Peyer's patch (tissue), 4 donors: ENCODE data around the gene FXYD3. TPM values are rescaled to one million over a fixed set of nuclear protein-coding genes. Genes with fewer than 3 reads are reported as not detected.
A peak's percentile ranks its signal among the peaks of the same experiment; 100 is the strongest.

Experiments used
- DNase-seq, 3 donors: peaks; one replicate each; pipeline ENCODE4 v3.0.0-alpha.2; 2017 to 2019
- H3K27ac ChIP-seq, 4 donors: fragments of 200-600 bp; sonication (generic); one replicate each; pipeline ENCODE4 v1.5.1; 2016 to 2019
- H3K27me3 ChIP-seq, 2 donors: fragments of 200-600 bp; sonication (generic); one replicate each; pipeline ENCODE4 v1.5.1; 2019
- H3K36me3 ChIP-seq, 3 donors: fragments of 200-600 bp; sonication (generic); one replicate each; pipeline ENCODE4 v1.5.1; 2016 to 2019
- H3K4me1 ChIP-seq, 4 donors: fragments of 200-600 bp; sonication (generic); one replicate each; pipeline ENCODE4 v1.5.1; 2016 to 2019
- H3K4me3 ChIP-seq, 4 donors: fragments of 200-600 bp; sonication (generic); 1 replicate in 3 of 4; 2 replicates in 1 of 4; pipeline ENCODE4 v1.5.1; 2016 to 2019; ENCODE audit warnings: mild to moderate bottlenecking in 1 of 4
- H3K9me3 ChIP-seq, 4 donors: fragments of 200-600 bp; sonication (generic); one replicate each; pipeline ENCODE4 v1.5.1; 2016 to 2019; ENCODE audit warnings: mild to moderate bottlenecking in 1 of 4
- CTCF ChIP-seq, 6 experiments: fragments of 450-650 bp in 4 of 6; fragments of 200-600 bp in 2 of 6; sonication (generic) in 1 of 6; IDR thresholded peaks; one replicate each; pipeline ENCODE4 v1.5.1; 2017 to 2019; ENCODE audit warnings: antibody characterized with exemption in 6 of 6, mild to moderate bottlenecking in 3 of 6, moderate library complexity in 1 of 6
- POLR2A ChIP-seq, 2 donors: fragments of 450-650 bp; IDR thresholded peaks; one replicate each; pipeline ENCODE4 v1.5.1; 2017; ENCODE audit warnings: antibody characterized with exemption in 2 of 2, mild to moderate bottlenecking in 2 of 2, moderate library complexity in 2 of 2
- total RNA-seq, 4 donors: library from RNA; depleted of rRNA; stranded (reverse); fragments of >200 nt; gene quantifications; one replicate each; pipeline ENCODE4 v1.1.0, GENCODE V29; 2016

Gene FXYD3
- 1,000 to 10,000 TPM in 3 of 4 donors, 10 to 100 TPM in 1; 33.0 to 1,418 (median 1,063) TPM for total RNA-seq

- H3K27ac ChIP-seq: peak within 1 kb of the TSS in 3 of 4 donors; percentile 79 to 97 (median 85)
- H3K9me3 ChIP-seq: no peaks in the 10 kb centered on the region
- no peaks in the 10 kb centered on the region for H3K27me3 ChIP-seq
- H3K4me3 ChIP-seq: peak within 1 kb of the TSS in 3 of 4 donors; percentile 24 to 68 (median 56)
- TF ChIP-seq CTCF (IDR thresholded peaks at IDR 0.05) (no peak), POLR2A (IDR thresholded peaks at IDR 0.05) (peak; percentile 87 to 92)
- peaks cover 0 to 10% (median 0%) of the 10 kb centered on the region in 3 donors for H3K36me3 ChIP-seq
- H3K4me1 ChIP-seq: peaks cover 0 to 14% (median 2%) of the 10 kb centered on the region in 4 donors
- DNase-seq: peak in 2 of 3 donors; percentile 84 to 85
These were observed at the start of gene FXYD3 for GRCh38 chr19:35115177-35115951. TSS of gene FXYD3 (plus strand) at chr19:35115823. CDS start at chr19:35119377, 3,554 bp downstream.

- no peaks in the 10 kb centered on the region for H3K27me3 ChIP-seq
- no peaks in the 10 kb centered on the region for H3K4me1 ChIP-seq
- peaks cover 0 to 7% (median 3%) of the 10 kb centered on the region in 4 donors for H3K9me3 ChIP-seq
- DNase-seq: no peak
- H3K36me3 ChIP-seq: no peaks in the 10 kb centered on the region
- no peak for TF ChIP-seq CTCF (IDR thresholded peaks at IDR 0.05)
- TF ChIP-seq POLR2A (IDR thresholded peaks at IDR 0.05): no peak
- H3K4me3 ChIP-seq: no peak overlapping the region
- H3K27ac ChIP-seq: no peak overlapping the region
These were observed 49.5 kb upstream of the FXYD3 start for GRCh38 chr19:35066121-35066520.

- Histone ChIP-seq H3K9me3 (peaks cover 0 to 7% (median 3%) of the 10 kb centered on the region in 4 donors), H3K27me3 (no peaks in the 10 kb centered on the region), H3K4me1 (no peaks in the 10 kb centered on the region), H3K4me3 (no peak overlapping the region), H3K36me3 (no peaks in the 10 kb centered on the region), H3K27ac (no peak overlapping the region)
- TF ChIP-seq POLR2A (IDR thresholded peaks at IDR 0.05) (no peak), CTCF (IDR thresholded peaks at IDR 0.05) (peak; percentile 83 to 92 (median 89))
- peak; percentile 89 to 96 (median 94) for DNase-seq
These were observed 48.7 kb upstream of the FXYD3 start for GRCh38 chr19:35066691-35067563.

- Histone ChIP-seq H3K9me3 (peaks cover 0 to 7% (median 3%) of the 10 kb centered on the region in 4 donors), H3K36me3 (no peaks in the 10 kb centered on the region), H3K27me3 (no peaks in the 10 kb centered on the region), H3K27ac (no peak overlapping the region), H3K4me1 (no peaks in the 10 kb centered on the region), H3K4me3 (no peak overlapping the region)
- no peak for DNase-seq
- TF ChIP-seq CTCF (IDR thresholded peaks at IDR 0.05) (no peak), POLR2A (IDR thresholded peaks at IDR 0.05) (no peak)
These were observed 46.5 kb upstream of the FXYD3 start for GRCh38 chr19:35068941-35069634.

- Histone ChIP-seq H3K36me3 (no peaks in the 10 kb centered on the region), H3K9me3 (peaks cover 0 to 7% (median 3%) of the 10 kb centered on the region in 4 donors), H3K4me1 (no peaks in the 10 kb centered on the region), H3K27me3 (no peaks in the 10 kb centered on the region), H3K27ac (no peak overlapping the region), H3K4me3 (no peak overlapping the region)
- DNase-seq: no peak
- TF ChIP-seq CTCF (IDR thresholded peaks at IDR 0.05) (no peak), POLR2A (IDR thresholded peaks at IDR 0.05) (no peak)
These were observed 45.9 kb upstream of the FXYD3 start for GRCh38 chr19:35069696-35070095.
